NCI-H128 (cell line): Measurements from ENCODE around the gene FAM13B.

Experiments
- DNase-seq: peaks from one replicate; lab custom pipeline; 2025; ENCODE audit not compliant: unreplicated experiment; lab: John Stamatoyannopoulos, UW

The FAM13B gene

DNA sequence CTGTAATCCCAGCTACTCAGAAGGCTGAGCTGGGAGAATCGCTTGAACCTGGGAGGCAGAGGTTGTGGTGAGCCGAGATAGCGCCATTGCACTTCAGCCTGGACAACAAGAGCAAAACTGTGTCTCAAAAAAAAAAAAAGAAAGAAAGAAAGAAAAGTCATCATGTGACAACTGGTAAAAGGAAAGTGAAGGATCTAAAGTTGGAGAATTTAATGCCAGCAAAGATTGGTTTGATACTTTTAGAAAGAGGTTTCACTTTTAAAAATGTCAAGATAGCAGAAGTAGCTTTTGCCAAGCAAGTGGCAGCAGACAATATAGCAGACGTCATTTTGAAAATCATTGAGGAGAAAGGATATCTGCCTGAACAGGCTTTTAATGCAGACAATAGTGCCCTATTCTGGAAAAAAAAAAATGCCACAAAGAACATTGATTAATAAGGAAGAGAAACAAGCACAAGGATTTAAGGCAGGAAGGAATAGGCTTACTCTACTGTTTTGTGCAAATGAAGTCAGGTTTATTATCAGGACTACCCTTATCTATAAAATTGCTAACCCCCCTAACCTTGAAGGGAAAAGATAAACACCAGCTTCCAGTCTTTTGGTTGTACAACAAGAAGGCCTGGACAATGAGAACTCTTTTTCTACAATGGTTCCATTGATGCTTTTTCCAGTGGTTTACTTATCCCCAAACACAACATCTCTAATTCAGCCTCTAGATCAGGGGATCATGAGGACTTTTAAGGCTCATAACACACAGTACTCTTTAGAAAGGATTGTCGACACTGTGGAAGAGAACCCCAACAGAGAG is 131.7 kb downstream of the FAM13B start:
- no peak for DNase-seq

DNA sequence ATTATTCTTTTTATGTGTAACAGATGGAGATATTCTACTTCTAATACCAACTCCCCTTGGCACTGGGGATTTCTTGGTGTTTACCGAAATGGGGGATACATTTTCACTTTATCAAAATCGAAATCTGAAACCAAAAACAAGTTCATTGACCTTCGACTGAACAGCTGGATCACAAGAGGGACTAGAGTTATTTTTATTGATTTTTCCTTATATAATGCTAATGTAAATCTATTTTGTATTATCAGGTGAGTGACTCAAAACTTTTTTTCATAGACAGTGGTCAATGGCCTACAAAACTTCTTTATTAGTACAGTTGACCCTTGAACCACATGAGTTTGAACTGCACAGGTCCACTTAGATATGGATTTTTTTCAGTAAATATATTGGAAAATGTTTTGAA is 133.4 kb downstream of the FAM13B start:
- no peak for DNase-seq

DNA sequence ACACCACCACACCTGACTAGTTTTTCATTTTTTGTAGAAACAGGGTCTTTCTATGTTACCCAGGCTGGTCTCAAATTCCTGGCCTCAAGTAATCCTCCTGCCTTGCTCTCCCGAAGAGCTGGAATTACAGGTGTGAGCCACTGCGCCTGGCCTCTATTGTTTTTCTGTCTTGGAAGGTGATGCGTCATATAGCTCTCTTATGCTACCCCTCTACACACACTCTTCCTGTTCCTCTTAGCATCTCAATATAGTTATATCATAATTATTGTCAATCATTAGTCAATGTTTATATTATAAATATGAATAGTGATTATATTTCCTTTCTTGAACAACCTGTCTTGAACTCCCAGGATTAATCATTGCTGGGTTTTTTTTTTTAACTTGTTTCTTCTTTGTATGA is 136.3 kb downstream of the FAM13B start:
- DNase-seq, result no peak

DNA sequence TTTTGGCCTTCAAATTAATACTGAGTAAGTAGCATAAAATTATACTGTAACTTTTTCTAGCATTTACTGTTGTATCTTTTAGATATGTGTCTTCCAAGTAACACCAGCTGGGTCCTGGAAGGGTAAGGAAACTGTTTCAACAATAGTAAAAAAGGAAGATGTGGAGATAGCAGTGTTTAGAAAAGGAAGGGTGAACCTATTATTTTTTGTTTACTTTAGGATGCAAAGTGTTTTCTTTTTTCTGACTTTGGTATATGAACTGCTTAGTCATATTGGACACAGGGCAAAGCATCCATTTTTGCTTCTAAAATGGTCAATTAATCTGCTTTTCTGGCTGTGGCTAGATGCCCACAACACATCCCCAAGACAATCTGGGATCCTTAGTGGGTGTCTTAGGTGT is 138.3 kb downstream of the FAM13B start:
- DNase-seq, result no peak

DNA sequence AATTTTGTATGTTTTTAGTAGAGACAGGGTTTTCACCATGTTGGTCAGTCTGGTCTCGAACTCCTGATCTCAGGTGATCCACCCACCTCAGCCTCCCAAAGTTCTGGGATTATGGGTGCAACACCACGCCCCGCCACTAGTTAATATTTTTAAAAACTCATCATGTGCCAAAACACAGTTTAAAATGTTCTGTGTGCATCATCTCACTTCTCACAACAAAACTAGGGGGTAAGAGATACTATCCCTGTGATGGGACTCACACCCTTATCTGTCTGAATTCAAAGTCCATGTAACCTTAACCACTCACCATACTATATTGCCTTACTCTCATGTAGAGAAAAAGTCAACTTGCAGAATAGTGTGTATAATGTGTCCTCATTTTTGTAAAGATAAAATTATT is 141.0 kb downstream of the FAM13B start:
- no peak for DNase-seq

DNA sequence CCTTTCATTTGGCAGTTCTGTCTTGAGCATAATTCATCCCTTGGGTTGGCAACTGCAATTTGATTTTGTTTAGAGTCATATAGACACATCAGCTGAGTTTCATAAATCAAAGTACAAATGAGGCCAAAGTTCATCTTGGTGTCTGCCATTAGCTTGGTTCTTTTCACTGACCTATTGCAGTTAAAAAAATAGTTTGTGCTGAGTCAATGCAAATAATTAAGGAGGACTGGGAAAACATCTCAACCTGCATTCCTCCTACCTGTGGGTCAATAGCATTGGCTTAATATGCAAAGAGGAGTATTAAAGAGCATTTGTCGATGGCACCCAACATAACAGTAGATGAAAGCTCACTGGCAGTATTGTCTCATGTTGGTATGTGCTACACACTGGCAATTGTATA is 142.0 kb downstream of the FAM13B start:
- no peak for DNase-seq

DNA sequence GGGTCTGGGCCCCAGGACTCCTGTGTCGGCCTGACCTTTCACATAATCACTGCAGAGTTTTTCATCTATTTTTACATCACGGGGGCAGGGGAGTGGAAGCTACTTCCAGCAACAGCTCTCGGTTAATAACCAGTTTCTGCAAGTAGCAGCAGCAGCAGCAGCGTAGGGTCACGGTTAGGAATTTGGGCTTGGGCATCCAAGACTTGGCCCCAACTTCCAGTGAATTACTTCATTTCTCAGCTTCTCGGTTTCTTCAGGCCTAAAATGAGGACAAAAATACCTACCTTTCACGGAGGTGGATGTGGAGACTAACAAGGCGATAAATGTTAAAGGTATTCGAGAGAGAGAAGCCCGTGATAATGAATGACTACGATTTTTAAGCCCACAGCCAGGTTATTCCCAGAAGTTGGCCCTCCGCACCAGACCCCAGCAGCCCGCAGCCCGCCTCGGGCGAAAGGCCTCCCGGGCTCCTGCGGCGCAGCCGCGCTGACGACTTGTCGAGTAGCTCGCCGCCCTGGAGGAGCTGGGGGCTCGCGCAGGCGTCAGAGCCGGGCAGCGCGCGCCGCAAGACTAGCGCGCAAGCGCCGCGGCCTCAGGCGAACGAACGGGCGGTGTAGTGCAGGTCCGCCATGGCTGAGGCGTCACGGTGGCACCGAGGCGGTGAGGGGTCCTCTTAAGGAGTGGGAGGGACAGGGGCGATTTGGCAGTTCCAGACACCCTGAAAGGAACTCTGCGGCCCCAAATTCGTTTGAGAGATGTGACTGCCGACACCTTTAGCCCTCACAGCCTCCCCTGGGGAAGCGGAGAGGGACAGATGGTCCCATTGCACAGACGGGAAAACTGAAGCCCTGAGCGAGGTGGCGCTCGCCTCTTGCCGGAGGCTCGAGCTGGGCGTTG is 143.8 kb downstream of the FAM13B start, which contains the start of gene PKD2L2:
PKD2L2 (plus strand) TSS at position 595 of the 897 bp plus-strand sequence; CDS start at position 630, 35 bp downstream.
- no peak for DNase-seq

DNA sequence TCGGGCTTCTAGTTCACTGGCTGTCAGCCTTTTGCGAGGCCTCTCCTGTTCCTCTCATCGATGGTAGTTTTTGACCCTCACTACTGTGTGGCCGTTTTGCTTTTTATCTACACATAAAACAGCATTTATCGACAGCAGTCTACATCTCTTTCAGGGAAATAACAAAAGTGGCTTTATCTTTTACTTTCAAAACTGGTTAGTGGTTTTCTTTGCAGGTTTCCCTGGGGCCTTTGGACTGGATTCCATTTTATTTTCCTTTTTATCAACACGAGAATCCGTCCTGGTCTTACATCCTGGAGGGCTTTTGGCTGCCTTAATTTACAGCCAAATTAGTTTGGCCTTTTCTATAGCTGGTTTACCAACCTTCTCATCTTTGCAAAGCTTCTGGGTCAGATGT is 144.4 kb downstream of the FAM13B start:
- DNase-seq, result no peak
